IMR-90 (cell line): Measurements from ENCODE around the gene ARHGEF10L. TPM values are rescaled to one million over a fixed set of nuclear protein-coding genes. Genes with fewer than 3 reads are reported as not detected.

Source experiments
- ATAC-seq: fragments of 200-7000 bp; cut with Tn5 transposase; 2 replicates; pipeline ENCODE4 v1.9.1; 2020; ENCODE audit warnings: low read depth, mild to moderate bottlenecking, moderate library complexity
- BruUV-seq: library from RNA; stranded (reverse); fragments of 400-500 nt; replicated peaks from 2 replicates; lab custom pipeline; 2021; lab: Mats Ljungman, UMichigan
- CTCF ChIA-PET: fragments of 300-600 bp; formaldehyde crosslinking; extraction: SDS; loops from one replicate; lab custom pipeline; 2021; ENCODE audit warnings: antibody characterized with exemption; lab: Yijun Ruan, JAX
- POLR2A ChIA-PET: fragments of 300-600 bp; sonication (Branson Sonifier 250); formaldehyde crosslinking; loops from one replicate; lab custom pipeline; 2022; ENCODE audit warnings: antibody characterized with exemption; ENCODE audit not compliant: unreplicated experiment; lab: Charles Lee
- DNase-seq: peaks from one replicate; pipeline ENCODE4 v3.0.0; 2013
- H2AFZ ChIP-seq: replicated peaks from 2 replicates; pipeline ENCODE3; 2013; ENCODE audit warnings: low read length, mild to moderate bottlenecking; ENCODE audit not compliant: poor library complexity
- H2AK5ac ChIP-seq: 2 replicates; pipeline ENCODE4 v1.6.1; 2013; ENCODE audit warnings: low read depth, low read length, inconsistent platforms
- H2AK9ac ChIP-seq: replicated peaks from 2 replicates; pipeline ENCODE3; 2013; ENCODE audit warnings: mild to moderate bottlenecking, low read depth, low read length, moderate library complexity; ENCODE audit not compliant: poor library complexity
- H2BK120ac ChIP-seq: 2 replicates; pipeline ENCODE4 v1.6.1; 2013; ENCODE audit warnings: low read depth, low read length, inconsistent platforms
- H2BK15ac ChIP-seq: 3 replicates; pipeline ENCODE4 v1.6.1; 2013; ENCODE audit warnings: low read depth, low read length, inconsistent platforms
- H2BK20ac ChIP-seq: 2 replicates; pipeline ENCODE4 v1.6.1; 2013; ENCODE audit warnings: low read depth, mild to moderate bottlenecking, inconsistent platforms, low read length, moderate library complexity
- H2BK5ac ChIP-seq: 2 replicates; pipeline ENCODE4 v1.6.1; 2013; ENCODE audit warnings: mild to moderate bottlenecking, low read depth, low read length, inconsistent platforms; ENCODE audit not compliant: poor library complexity, severe bottlenecking
- H3K14ac ChIP-seq: replicated peaks from 2 replicates; pipeline ENCODE4 v1.6.1; 2013; ENCODE audit warnings: low read depth, low read length, inconsistent platforms
- H3K18ac ChIP-seq: 2 replicates; pipeline ENCODE4 v1.6.1; 2013; ENCODE audit warnings: low read depth, low read length, control low read depth
- H3K23ac ChIP-seq: 2 replicates; pipeline ENCODE4 v1.6.1; 2013; ENCODE audit warnings: low read depth, low read length, inconsistent platforms
- H3K27ac ChIP-seq: 2 replicates; pipeline ENCODE4 v1.5.1; 2013; ENCODE audit warnings: mild to moderate bottlenecking, control low read depth, low read length; ENCODE audit not compliant: insufficient read depth
- H3K27me3 ChIP-seq: 2 replicates; pipeline ENCODE4 v1.6.1; 2013; ENCODE audit warnings: low read length; ENCODE audit not compliant: control insufficient read depth, insufficient read depth
- H3K36me3 ChIP-seq: 2 replicates; pipeline ENCODE4 v1.6.1; 2013; ENCODE audit warnings: low read length, mixed read lengths; ENCODE audit not compliant: control insufficient read depth, insufficient read depth
- H3K4ac ChIP-seq: 2 replicates; pipeline ENCODE4 v1.6.1; 2013; ENCODE audit warnings: low read depth, low read length, inconsistent platforms
- H3K4me1 ChIP-seq: 2 replicates; pipeline ENCODE4 v1.6.1; 2013; ENCODE audit warnings: low read length, mixed read lengths; ENCODE audit not compliant: control insufficient read depth, insufficient read depth
- H3K4me2 ChIP-seq: 2 replicates; pipeline ENCODE4 v1.6.1; 2013; ENCODE audit warnings: low read depth, mild to moderate bottlenecking, control low read depth, low read length, moderate library complexity
- H3K4me3 ChIP-seq: 2 replicates; pipeline ENCODE4 v1.5.1; 2013; ENCODE audit warnings: low read depth, mild to moderate bottlenecking, control low read depth, low read length, moderate library complexity; ENCODE audit not compliant: insufficient read depth
- H3K56ac ChIP-seq: 2 replicates; pipeline ENCODE4 v1.6.1; 2013; ENCODE audit warnings: low read length, inconsistent platforms; ENCODE audit not compliant: insufficient read depth; ENCODE audit errors: extremely low read depth
- H3K79me1 ChIP-seq, 2 experiments: 2 replicates each; pipeline ENCODE4 v1.6.1; 2013; ENCODE audit warnings: low read length in 2 of 2, inconsistent platforms in 1 of 2, low read depth in 1 of 2
- H3K9ac ChIP-seq: 2 replicates; pipeline ENCODE4 v1.6.1; 2013; ENCODE audit warnings: low read depth, low read length, control low read depth
- H3K9me1 ChIP-seq: 2 replicates; pipeline ENCODE4 v1.6.1; 2013; ENCODE audit warnings: low read length, inconsistent platforms; ENCODE audit not compliant: insufficient read depth
- H3K9me3 ChIP-seq: 2 replicates; pipeline ENCODE4 v1.6.1; 2013; ENCODE audit warnings: low read length; ENCODE audit not compliant: control insufficient read depth, insufficient read depth
- H4K20me1 ChIP-seq: 2 replicates; pipeline ENCODE4 v1.6.1; 2013; ENCODE audit warnings: low read length, inconsistent platforms; ENCODE audit not compliant: insufficient read depth
- H4K5ac ChIP-seq: 2 replicates; pipeline ENCODE4 v1.6.1; 2013; ENCODE audit warnings: mild to moderate bottlenecking, low read depth, low read length, control low read depth
- H4K8ac ChIP-seq, 2 experiments: 2 replicates each; pipeline ENCODE4 v1.6.1; 2013; ENCODE audit warnings: low read depth in 2 of 2, low read length in 2 of 2, control low read depth in 1 of 2, inconsistent platforms in 1 of 2
- H4K91ac ChIP-seq: 2 replicates; pipeline ENCODE4 v1.6.1; 2013; ENCODE audit warnings: low read depth, low read length, inconsistent platforms; ENCODE audit not compliant: insufficient read depth
- MAZ ChIP-seq: IDR thresholded peaks from 2 replicates; pipeline ENCODE4 v1.6.1; 2012; ENCODE audit warnings: low read depth, mild to moderate bottlenecking, low read length, improper control_type of control experiment, moderate library complexity, borderline replicate concordance
- MXI1 ChIP-seq: IDR thresholded peaks from 2 replicates; pipeline ENCODE4 v1.6.1; 2012; ENCODE audit warnings: low read depth, mild to moderate bottlenecking, low read length, moderate library complexity, borderline replicate concordance
- POLR2A ChIP-seq: IDR thresholded peaks from 2 replicates; pipeline ENCODE4 v1.6.1; 2012; ENCODE audit warnings: mild to moderate bottlenecking, low read depth, low read length
- RAD21 ChIP-seq: IDR thresholded peaks from 2 replicates; pipeline ENCODE4 v1.6.1; 2012; ENCODE audit warnings: low read length, improper control_type of control experiment
- RCOR1 ChIP-seq: IDR thresholded peaks from 2 replicates; pipeline ENCODE4 v1.6.1; 2012; ENCODE audit warnings: mild to moderate bottlenecking, low read length, improper control_type of control experiment; ENCODE audit not compliant: insufficient replicate concordance
- RFX5 ChIP-seq: IDR thresholded peaks from 2 replicates; pipeline ENCODE4 v1.8.0; 2012; ENCODE audit warnings: low read depth, mild to moderate bottlenecking, low read length, moderate library complexity
- SMC3 ChIP-seq: fragments of 150-350 bp; IDR thresholded peaks from 2 replicates; pipeline ENCODE4 v1.6.1; 2016; ENCODE audit warnings: low read depth, mild to moderate bottlenecking, antibody characterized with exemption, low read length, moderate library complexity
- WGBS, 2 experiments: methylation state at CpG; one replicate each; pipeline versions ENCODE4 v1.1.5 to v1.1.7; 2013; ENCODE audit warnings: missing lambda C conversion rate in 2 of 2; ENCODE audit not compliant: insufficient read length in 1 of 2; ENCODE audit errors: extremely low coverage in 2 of 2; 5-methylcytosine and 5-hydroxymethylcytosine counted together
- dilution Hi-C: fragments of 300-500 bp; cut with HindIII; formaldehyde crosslinking; loops from one replicate; pipeline ENCODE4 v1.14.3; 2018; ENCODE audit warnings: low sequenced_read_pairs; ENCODE audit not compliant: unreplicated experiment
- in situ Hi-C: fragments of 300-500 bp; cut with MboI; formaldehyde crosslinking; loops from 3 replicates; pipeline ENCODE4 v1.14.3; 2019; ENCODE audit warnings: low sequenced_read_pairs, inconsistent platforms, mixed read lengths
- intact Hi-C: fragments of 100-400 bp; cut with micrococcal nuclease; formaldehyde crosslinking; loops from 2 replicates; pipeline ENCODE4 v1.10.0; 2022
- polyA plus RNA-seq, 3 experiments: library from polyadenylated mRNA; depleted of rRNA; stranded (reverse); fragments of >200 nt; gene quantifications; 2 replicates each; pipeline ENCODE4 v1.2.3, GENCODE V29; 2012; ENCODE audit warnings: low replicate concordance in 1 of 3
- total RNA-seq: library from RNA; depleted of rRNA; stranded (reverse); fragments of >200 nt; gene quantifications from 2 replicates; pipeline ENCODE4 v1.2.3, GENCODE V29; 2012
- TF ChIP-seq, protein P1 (sequence below): fragments of 150-350 bp; IDR thresholded peaks from 2 replicates; pipeline ENCODE4 v1.6.1; 2016; ENCODE audit warnings: low read depth, mild to moderate bottlenecking, low read length, moderate library complexity, borderline replicate concordance
- TF ChIP-seq, protein P2 (sequence below): fragments of 150-350 bp; IDR thresholded peaks from 2 replicates; pipeline ENCODE4 v1.6.1; 2017; ENCODE audit warnings: mild to moderate bottlenecking, antibody characterized with exemption, low read length, low read depth
- TF ChIP-seq, protein P3 (sequence below): conservative IDR thresholded peaks from 2 replicates; pipeline ENCODE4 v1.5.1; 2012; ENCODE audit warnings: mild to moderate bottlenecking, low read depth, low read length, improper control_type of control experiment

ARHGEF10L gene
- total and polyA plus RNA-seq, 2 of the 4 experiments (the other 2 are of a cell fraction) = 4.8 to 12.4 TPM

DNA sequence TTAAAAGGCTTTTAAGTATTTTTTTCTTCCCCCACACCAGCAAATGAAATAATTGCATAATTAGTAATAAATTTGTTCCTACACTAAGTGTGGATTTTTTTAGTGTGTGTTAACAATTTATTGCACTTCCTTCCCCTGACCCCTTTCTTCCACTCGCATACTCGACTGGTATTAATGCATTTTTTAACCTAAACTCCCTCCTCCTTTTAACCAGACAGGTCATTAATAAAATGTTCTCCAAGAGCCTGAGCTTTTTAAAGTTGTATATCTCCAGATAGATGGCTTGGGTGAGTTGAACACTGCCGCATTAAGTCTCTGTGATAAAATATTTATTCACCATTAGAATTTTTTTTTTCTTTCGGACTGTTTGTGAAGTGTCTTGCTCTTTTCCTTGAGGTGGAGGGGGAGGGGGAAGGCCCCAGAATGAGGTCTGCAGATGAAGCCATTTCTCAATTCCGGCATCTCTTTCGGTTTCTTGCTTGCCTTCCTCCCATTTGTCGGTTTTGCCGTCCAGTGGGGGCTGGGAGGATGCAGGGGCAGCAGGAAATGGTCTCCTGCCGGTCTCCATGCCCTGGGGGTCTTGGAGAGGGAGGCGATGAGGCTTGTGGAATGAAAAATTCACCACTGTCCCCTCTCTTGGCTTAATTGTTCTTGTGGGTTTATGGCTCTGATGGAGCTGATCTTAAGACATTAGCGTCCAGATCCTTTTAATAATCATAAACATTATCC, 151.6 kb downstream of the ARHGEF10L start (continued):
- no peak for TF ChIP-seq SMC3

DNA sequence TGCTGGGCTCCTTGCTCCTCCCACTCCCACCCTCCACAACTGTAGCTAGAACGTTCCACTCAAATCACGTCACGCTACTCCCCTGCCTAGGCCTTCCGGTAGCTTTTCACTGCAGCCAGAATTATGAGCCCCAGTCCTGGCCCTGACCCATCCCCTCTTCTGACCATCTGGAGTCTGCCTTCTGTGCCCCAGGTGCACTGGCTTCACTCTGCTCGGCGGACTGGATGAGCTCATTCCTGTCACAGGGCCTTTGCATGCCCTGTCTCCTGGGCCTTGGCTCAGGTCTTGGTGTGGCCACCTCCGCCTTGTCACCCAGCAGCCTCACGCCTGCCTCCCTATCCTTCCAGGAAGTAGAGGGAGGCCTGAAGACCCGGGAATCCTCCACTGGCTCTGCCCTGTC, 153.1 kb downstream of the ARHGEF10L start:
- no peak overlapping the region for H2BK20ac ChIP-seq
- H2BK15ac ChIP-seq = no peak overlapping the region
- H3K4ac ChIP-seq = no peak overlapping the region
- H3K36me3 ChIP-seq = peaks cover 3% of the 10 kb centered on the region; the same call in 1 of the 2 replicates
- H3K9ac ChIP-seq = no peak overlapping the region
- H3K79me1 ChIP-seq = no peaks in the 10 kb centered on the region
- CTCF ChIA-PET = interaction anchor here (2.6 kb wide), 1 partner anchor 31 kb away, joined by 10 read pairs; no protein-coding TSS in a partner anchor
- no peaks in the 10 kb centered on the region for H3K27me3 ChIP-seq
- H3K27ac ChIP-seq = no peak overlapping the region
- intact Hi-C loops = no loop called here
- H4K20me1 ChIP-seq = no peaks in the 10 kb centered on the region
- H3K56ac ChIP-seq = no peak overlapping the region
- 80% methylated on average over 2 of the region's 9 CpGs; no CpG with 5 or more reads in 1 of the 2 experiments for WGBS, 2 experiments
- ATAC-seq (no peak), DNase-seq (no peak)
- no peak overlapping the region for H3K4me2 ChIP-seq
- H2AK9ac ChIP-seq = peak overlapping the region; percentile 50
- TF ChIP-seq RCOR1 (no peak), SMC3 (no peak), RFX5 (no peak), MAZ (no peak), MXI1 (no peak), RAD21 (no peak), POLR2A (no peak)
- TF ChIP-seq, protein P1, sequence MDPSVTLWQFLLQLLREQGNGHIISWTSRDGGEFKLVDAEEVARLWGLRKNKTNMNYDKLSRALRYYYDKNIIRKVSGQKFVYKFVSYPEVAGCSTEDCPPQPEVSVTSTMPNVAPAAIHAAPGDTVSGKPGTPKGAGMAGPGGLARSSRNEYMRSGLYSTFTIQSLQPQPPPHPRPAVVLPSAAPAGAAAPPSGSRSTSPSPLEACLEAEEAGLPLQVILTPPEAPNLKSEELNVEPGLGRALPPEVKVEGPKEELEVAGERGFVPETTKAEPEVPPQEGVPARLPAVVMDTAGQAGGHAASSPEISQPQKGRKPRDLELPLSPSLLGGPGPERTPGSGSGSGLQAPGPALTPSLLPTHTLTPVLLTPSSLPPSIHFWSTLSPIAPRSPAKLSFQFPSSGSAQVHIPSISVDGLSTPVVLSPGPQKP = no peak
- TF ChIP-seq, protein P2, sequence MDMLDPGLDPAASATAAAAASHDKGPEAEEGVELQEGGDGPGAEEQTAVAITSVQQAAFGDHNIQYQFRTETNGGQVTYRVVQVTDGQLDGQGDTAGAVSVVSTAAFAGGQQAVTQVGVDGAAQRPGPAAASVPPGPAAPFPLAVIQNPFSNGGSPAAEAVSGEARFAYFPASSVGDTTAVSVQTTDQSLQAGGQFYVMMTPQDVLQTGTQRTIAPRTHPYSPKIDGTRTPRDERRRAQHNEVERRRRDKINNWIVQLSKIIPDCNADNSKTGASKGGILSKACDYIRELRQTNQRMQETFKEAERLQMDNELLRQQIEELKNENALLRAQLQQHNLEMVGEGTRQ = no peak
- TF ChIP-seq, protein P3, sequence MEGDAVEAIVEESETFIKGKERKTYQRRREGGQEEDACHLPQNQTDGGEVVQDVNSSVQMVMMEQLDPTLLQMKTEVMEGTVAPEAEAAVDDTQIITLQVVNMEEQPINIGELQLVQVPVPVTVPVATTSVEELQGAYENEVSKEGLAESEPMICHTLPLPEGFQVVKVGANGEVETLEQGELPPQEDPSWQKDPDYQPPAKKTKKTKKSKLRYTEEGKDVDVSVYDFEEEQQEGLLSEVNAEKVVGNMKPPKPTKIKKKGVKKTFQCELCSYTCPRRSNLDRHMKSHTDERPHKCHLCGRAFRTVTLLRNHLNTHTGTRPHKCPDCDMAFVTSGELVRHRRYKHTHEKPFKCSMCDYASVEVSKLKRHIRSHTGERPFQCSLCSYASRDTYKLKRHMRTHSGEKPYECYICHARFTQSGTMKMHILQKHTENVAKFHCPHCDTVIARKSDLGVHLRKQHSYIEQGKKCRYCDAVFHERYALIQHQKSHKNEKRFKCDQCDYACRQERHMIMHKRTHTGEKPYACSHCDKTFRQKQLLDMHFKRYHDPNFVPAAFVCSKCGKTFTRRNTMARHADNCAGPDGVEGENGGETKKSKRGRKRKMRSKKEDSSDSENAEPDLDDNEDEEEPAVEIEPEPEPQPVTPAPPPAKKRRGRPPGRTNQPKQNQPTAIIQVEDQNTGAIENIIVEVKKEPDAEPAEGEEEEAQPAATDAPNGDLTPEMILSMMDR = no peak
- H3K9me3 ChIP-seq = no peaks in the 10 kb centered on the region
- H3K23ac ChIP-seq = no peak overlapping the region
- in situ Hi-C loops = no loop called here
- no peak overlapping the region for H4K91ac ChIP-seq
- H3K14ac ChIP-seq = no peak overlapping the region
- H2AK5ac ChIP-seq = no peak overlapping the region
- dilution Hi-C loops = no loop called here
- H3K4me3 ChIP-seq = no peak overlapping the region
- POLR2A ChIA-PET = no interaction called here
- no peak overlapping the region for H2BK120ac ChIP-seq
- peaks cover 2% of the 10 kb centered on the region; the same call in 1 of the 2 replicates for H3K4me1 ChIP-seq
- H4K5ac ChIP-seq = no peak overlapping the region
- H4K8ac ChIP-seq = no peak overlapping the region
- peaks cover 3% of the 10 kb centered on the region; the same call in 1 of the 2 replicates for H3K9me1 ChIP-seq
- H3K18ac ChIP-seq = no peak overlapping the region
- BruUV-seq = no TSS peak
- no peak overlapping the region for H2BK5ac ChIP-seq
- H2AFZ ChIP-seq = peak overlapping the region; percentile 11
